Umbilical cord (tissue), 2 donors: ENCODE data around the gene AGFG2. TPM values are rescaled to one million over a fixed set of nuclear protein-coding genes. Genes with fewer than 3 reads are reported as not detected.

ENCODE experiments used
- DNase-seq: peaks from one replicate; pipeline ENCODE4 v3.0.0-alpha.2; 2015; ENCODE audit warnings: low spot score
- total RNA-seq: library from RNA; depleted of rRNA; stranded (reverse); fragments of >200 nt; gene quantifications from one replicate; pipeline ENCODE4 v1.2.3, GENCODE V29; 2014; ENCODE audit warnings: low replicate concordance; ENCODE audit not compliant: insufficient read depth

AGFG2 gene
- total RNA-seq, 1 donor from 2014 or later = 6.3 TPM

GRCh38 chr7:100585511-100586265 lies 46.7 kb downstream of the AGFG2 start, which contains the start of gene LRCH4:
LRCH4 (minus strand) TSS chr7:100586129; CDS start chr7:100586100, 29 bp downstream.
- DNase-seq = peak; percentile 56

- DNase-seq = peak; percentile 100
These were observed 47.4 kb downstream of the AGFG2 start, which contains the start of gene FBXO24 for GRCh38 chr7:100586266-100587025. FBXO24 (plus strand) TSS chr7:100586328; CDS start chr7:100586626, 298 bp downstream.

- DNase-seq = no peak
These were observed 49.4 kb downstream of the AGFG2 start for GRCh38 chr7:100588438-100588837.

- peak; percentile 38 for DNase-seq
These were observed 50.4 kb downstream of the AGFG2 start for GRCh38 chr7:100589341-100589947.

GRCh38 chr7:100590077-100590737 lies 51.2 kb downstream of the AGFG2 start:
- peak; percentile 67 for DNase-seq

- DNase-seq = no peak
These were observed 52.6 kb downstream of the AGFG2 start for GRCh38 chr7:100591596-100591995.

- no peak for DNase-seq
These were observed 56.2 kb downstream of the AGFG2 start for GRCh38 chr7:100595188-100595587.

GRCh38 chr7:100598425-100598824 lies 59.4 kb downstream of the AGFG2 start:
- no peak for DNase-seq

GRCh38 chr7:100599911-100600729 lies 61.1 kb downstream of the AGFG2 start:
- no peak for DNase-seq

- no peak for DNase-seq
These were observed 61.7 kb downstream of the AGFG2 start for GRCh38 chr7:100600730-100601038.

- peak; percentile 92 for DNase-seq
These were observed 64.1 kb downstream of the AGFG2 start for GRCh38 chr7:100602889-100603725.

GRCh38 chr7:100603726-100604027 lies 64.7 kb downstream of the AGFG2 start:
- DNase-seq = no peak

GRCh38 chr7:100604028-100604975 lies 65.3 kb downstream of the AGFG2 start:
- peak; percentile 62 for DNase-seq

- no peak for DNase-seq
These were observed 66.2 kb downstream of the AGFG2 start for GRCh38 chr7:100604976-100605911.

GRCh38 chr7:100606313-100606712 lies 67.3 kb downstream of the AGFG2 start:
- DNase-seq = no peak

GRCh38 chr7:100607111-100607510 lies 68.1 kb downstream of the AGFG2 start:
- DNase-seq = no peak

GRCh38 chr7:100609958-100610357 lies 71.0 kb downstream of the AGFG2 start:
- no peak for DNase-seq
